ENCODE measurements around the gene DDI1.
A peak's percentile ranks its signal among the peaks of the same experiment; 100 is the strongest.

The DDI1 gene

GRCh38 chr11:104036588-104036987, at the start of gene DDI1:
Gene DDI1 (plus strand): TSS chr11:104036640. CDS start chr11:104036823, 183 bp downstream.
- ATAC-seq (peak; percentile 66), DNase-seq (no peak)
- Mint-ChIP-seq H3K27ac (no peak within 1 kb of the TSS), H3K4me1 (no peaks in the 10 kb centered on the region), H3K27me3 (no peaks in the 10 kb centered on the region), H3K4me3 (no peak within 1 kb of the TSS), H3K9me3 (peaks cover 4 to 8% of the 10 kb centered on the region in 2 donors)

- Mint-ChIP-seq H3K4me1 (no peaks in the 10 kb centered on the region), H3K27ac (no peak overlapping the region), H3K4me3 (no peak overlapping the region), H3K9me3 (no peaks in the 10 kb centered on the region), H3K27me3 (no peaks in the 10 kb centered on the region)
- DNase-seq (no peak), ATAC-seq (no peak)
These were observed 48.5 kb upstream of the DDI1 start for GRCh38 chr11:103987629-103988594.

- no peak for DNase-seq
- no peak for ATAC-seq
- Mint-ChIP-seq H3K27ac (no peak overlapping the region), H3K27me3 (no peaks in the 10 kb centered on the region), H3K4me3 (no peak overlapping the region), H3K4me1 (no peaks in the 10 kb centered on the region), H3K9me3 (no peaks in the 10 kb centered on the region)
These were observed 47.9 kb upstream of the DDI1 start for GRCh38 chr11:103988595-103988969.

GRCh38 chr11:103993507-103993906, 42.9 kb upstream of the DDI1 start:
- ATAC-seq (no peak), DNase-seq (no peak)
- H3K27ac Mint-ChIP-seq = no peak overlapping the region
- H3K9me3 Mint-ChIP-seq = no peaks in the 10 kb centered on the region
- no peak overlapping the region for H3K4me3 Mint-ChIP-seq
- no peaks in the 10 kb centered on the region for H3K4me1 Mint-ChIP-seq
- no peaks in the 10 kb centered on the region for H3K27me3 Mint-ChIP-seq

- Mint-ChIP-seq H3K4me1 (no peaks in the 10 kb centered on the region), H3K27me3 (no peaks in the 10 kb centered on the region), H3K27ac (no peak overlapping the region), H3K4me3 (no peak overlapping the region), H3K9me3 (no peaks in the 10 kb centered on the region)
- DNase-seq (no peak), ATAC-seq (no peak)
These were observed 42.3 kb upstream of the DDI1 start for GRCh38 chr11:103994094-103994493.

GRCh38 chr11:103994518-103994917, 41.9 kb upstream of the DDI1 start:
- Mint-ChIP-seq H3K9me3 (no peaks in the 10 kb centered on the region), H3K4me3 (no peak overlapping the region), H3K27ac (no peak overlapping the region), H3K27me3 (no peaks in the 10 kb centered on the region), H3K4me1 (no peaks in the 10 kb centered on the region)
- DNase-seq (no peak), ATAC-seq (no peak)

GRCh38 chr11:103995896-103996295, 40.5 kb upstream of the DDI1 start:
- no peaks in the 10 kb centered on the region for H3K9me3 Mint-ChIP-seq
- H3K4me3 Mint-ChIP-seq = no peak overlapping the region
- no peak overlapping the region for H3K27ac Mint-ChIP-seq
- no peak for ATAC-seq
- no peak for DNase-seq
- no peaks in the 10 kb centered on the region for H3K27me3 Mint-ChIP-seq
- no peaks in the 10 kb centered on the region for H3K4me1 Mint-ChIP-seq

- ATAC-seq (no peak), DNase-seq (no peak)
- H3K9me3 Mint-ChIP-seq = peaks cover 0 to 4% of the 10 kb centered on the region in 2 donors
- no peaks in the 10 kb centered on the region for H3K27me3 Mint-ChIP-seq
- no peak overlapping the region for H3K27ac Mint-ChIP-seq
- no peaks in the 10 kb centered on the region for H3K4me1 Mint-ChIP-seq
- H3K4me3 Mint-ChIP-seq = no peak overlapping the region
These were observed 39.4 kb upstream of the DDI1 start for GRCh38 chr11:103997082-103997481.

GRCh38 chr11:103998826-103999508, 37.5 kb upstream of the DDI1 start:
- DNase-seq = no peak
- Mint-ChIP-seq H3K9me3 (peaks cover 0 to 7% of the 10 kb centered on the region in 2 donors), H3K27ac (no peak overlapping the region), H3K27me3 (peaks cover 6% of the 10 kb centered on the region), H3K4me1 (no peaks in the 10 kb centered on the region), H3K4me3 (no peak overlapping the region)
- no peak for ATAC-seq

- H3K4me3 Mint-ChIP-seq = no peak overlapping the region
- H3K4me1 Mint-ChIP-seq = no peaks in the 10 kb centered on the region
- H3K9me3 Mint-ChIP-seq = peaks cover 0 to 7% of the 10 kb centered on the region in 2 donors
- H3K27me3 Mint-ChIP-seq = peaks cover 6% of the 10 kb centered on the region
- ATAC-seq (no peak), DNase-seq (no peak)
- H3K27ac Mint-ChIP-seq = no peak overlapping the region
These were observed 35.6 kb upstream of the DDI1 start for GRCh38 chr11:104000798-104001197.

- H3K4me1 Mint-ChIP-seq = no peaks in the 10 kb centered on the region
- H3K27me3 Mint-ChIP-seq = peaks cover 6% of the 10 kb centered on the region
- H3K9me3 Mint-ChIP-seq = peaks cover 0 to 7% of the 10 kb centered on the region in 2 donors
- DNase-seq (no peak), ATAC-seq (no peak)
- no peak overlapping the region for H3K27ac Mint-ChIP-seq
- H3K4me3 Mint-ChIP-seq = no peak overlapping the region
These were observed 34.8 kb upstream of the DDI1 start for GRCh38 chr11:104001561-104002056.

GRCh38 chr11:104003491-104003890, 32.9 kb upstream of the DDI1 start:
- Mint-ChIP-seq H3K27me3 (peaks cover 6% of the 10 kb centered on the region), H3K27ac (no peak overlapping the region)

GRCh38 chr11:104005234-104005855, 31.1 kb upstream of the DDI1 start:
- H3K27ac Mint-ChIP-seq = no peak overlapping the region
- no peak for ATAC-seq
- H3K4me3 Mint-ChIP-seq = no peak overlapping the region
- H3K27me3 Mint-ChIP-seq = peaks cover 6% of the 10 kb centered on the region
- no peak for DNase-seq
- no peaks in the 10 kb centered on the region for H3K4me1 Mint-ChIP-seq
- H3K9me3 Mint-ChIP-seq = peaks cover 0 to 7% of the 10 kb centered on the region in 2 donors

More at GRCh38 chr11:104003491-104003890, 32.9 kb upstream of the DDI1 start:
- H3K4me3 Mint-ChIP-seq = no peak overlapping the region
- ATAC-seq (peak; percentile 18), DNase-seq (no peak)
- H3K4me1 Mint-ChIP-seq = no peaks in the 10 kb centered on the region
- H3K9me3 Mint-ChIP-seq = peaks cover 0 to 7% of the 10 kb centered on the region in 2 donors

- Mint-ChIP-seq H3K4me3 (no peak overlapping the region), H3K27ac (no peak overlapping the region), H3K9me3 (no peaks in the 10 kb centered on the region), H3K4me1 (no peaks in the 10 kb centered on the region), H3K27me3 (no peaks in the 10 kb centered on the region)
- DNase-seq (no peak), ATAC-seq (no peak)
These were observed 26.7 kb upstream of the DDI1 start for GRCh38 chr11:104009744-104010143.

- Mint-ChIP-seq H3K4me3 (no peak overlapping the region), H3K27me3 (no peaks in the 10 kb centered on the region), H3K9me3 (no peaks in the 10 kb centered on the region), H3K27ac (no peak overlapping the region), H3K4me1 (no peaks in the 10 kb centered on the region)
- no peak for ATAC-seq
- DNase-seq = no peak
These were observed 25.4 kb upstream of the DDI1 start for GRCh38 chr11:104011044-104011443.

Measured in stimulated activated naive CD8-positive, alpha-beta T cell treated with anti-CD3 and anti-CD28 coated beads, Interleukin-15, amount 100 ng/mL, for 72 hours (primary cell).